ENCODE measurements around the gene CEP112. TPM values are rescaled to one million over a fixed set of nuclear protein-coding genes. Genes with fewer than 3 reads are reported as not detected.

CEP112 gene
- polyA plus RNA-seq, 1 donor (not counting 4 experiments of a cell fraction or from before 2014, with no cell fraction given) = 2.6 TPM

GRCh38 chr17:66089764-66090163, 102.2 kb downstream of the CEP112 start:
- Histone ChIP-seq H3K36me3 (ENCODE audit: control insufficient read depth in 2 of 2, extremely low read depth in 1 of 2, insufficient read depth in 2 of 2, low read length in 2 of 2) (no peaks in the 10 kb centered on the region), H3K4me1 (ENCODE audit: control insufficient read depth, extremely low read depth, insufficient read depth, low read length) (no peaks in the 10 kb centered on the region), H3K9ac (ENCODE audit: control insufficient read depth, extremely low read depth, insufficient read depth, low read length) (no peak overlapping the region), H4K20me1 (ENCODE audit: control insufficient read depth, extremely low read depth, insufficient read depth, low read length) (no peaks in the 10 kb centered on the region), H3K27me3 (ENCODE audit: control insufficient read depth, extremely low read depth, insufficient read depth, low read length) (no peaks in the 10 kb centered on the region), H3K79me2 (ENCODE audit: control insufficient read depth, insufficient read depth, low read length) (no peaks in the 10 kb centered on the region), H3K4me3 (ENCODE audit: control insufficient read depth in 2 of 3, extremely low read depth in 1 of 3, insufficient read depth in 2 of 3, low read depth in 1 of 3, low read length in 3 of 3) (no peak overlapping the region), H2AFZ (ENCODE audit: control insufficient read depth, low read length) (no peak overlapping the region), H3K9me1 (ENCODE audit: control insufficient read depth, extremely low read depth, insufficient read depth, low read length) (no peaks in the 10 kb centered on the region), H3K9me3 (ENCODE audit: control insufficient read depth, low read depth, low read length) (no peaks in the 10 kb centered on the region), H3K4me2 (ENCODE audit: control insufficient read depth, extremely low read depth, insufficient read depth, low read depth, low read length) (no peak overlapping the region), H3K27ac (ENCODE audit: control insufficient read depth, insufficient read depth, low read length) (no peak overlapping the region)
- dilution Hi-C loops (cut with MboI; ENCODE audit: extremely low pct_ligation_motif_present, low sequenced_read_pairs) = no loop called here
- TF ChIP-seq CTCF (optimal IDR thresholded peaks at IDR 0.05 in 1 of 3, IDR thresholded peaks at IDR 0.05 in 1 of 3, conservative IDR thresholded peaks at IDR 0.05 in 1 of 3; ENCODE audit: extremely low read depth in 1 of 3, insufficient read depth in 2 of 3, low read length in 3 of 3) (no peak), EZH2 (IDR thresholded peaks at IDR 0.05; ENCODE audit: low read length) (no peak)
- FAIRE-seq (no peak), DNase-seq (ENCODE audit: low read depth, low spot score) (no peak)

DNA sequence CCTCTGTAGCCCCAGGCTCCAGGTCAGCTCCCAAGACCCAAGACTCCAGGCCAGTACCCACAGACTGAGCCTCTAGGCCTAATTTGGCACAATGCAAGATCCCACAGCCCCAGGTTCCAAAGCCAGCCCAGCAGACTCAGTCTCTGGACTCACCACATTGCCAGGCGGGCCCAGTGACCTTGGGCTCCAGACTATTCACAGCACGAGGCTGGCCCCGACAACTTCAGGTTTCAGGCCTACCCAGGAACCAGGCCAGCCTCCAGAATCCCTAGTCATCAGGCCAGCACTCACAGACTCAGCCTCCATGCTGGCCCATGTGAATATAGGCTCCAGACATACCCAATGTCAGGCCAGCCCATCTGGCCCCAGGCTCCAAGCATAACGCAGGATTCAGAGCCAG, 103.8 kb downstream of the CEP112 start:
- no peak for DNase-seq (ENCODE audit: low read depth, low spot score)
- Histone ChIP-seq H3K9me1 (ENCODE audit: control insufficient read depth, extremely low read depth, insufficient read depth, low read length) (no peaks in the 10 kb centered on the region), H3K9me3 (ENCODE audit: control insufficient read depth, low read depth, low read length) (no peaks in the 10 kb centered on the region), H3K27me3 (ENCODE audit: control insufficient read depth, extremely low read depth, insufficient read depth, low read length) (no peaks in the 10 kb centered on the region), H3K79me2 (ENCODE audit: control insufficient read depth, insufficient read depth, low read length) (no peaks in the 10 kb centered on the region), H3K9ac (ENCODE audit: control insufficient read depth, extremely low read depth, insufficient read depth, low read length) (no peak overlapping the region), H3K36me3 (ENCODE audit: control insufficient read depth in 2 of 2, extremely low read depth in 1 of 2, insufficient read depth in 2 of 2, low read length in 2 of 2) (no peaks in the 10 kb centered on the region), H3K4me2 (ENCODE audit: control insufficient read depth, extremely low read depth, insufficient read depth, low read depth, low read length) (no peak overlapping the region), H3K4me3 (ENCODE audit: control insufficient read depth in 2 of 3, extremely low read depth in 1 of 3, insufficient read depth in 2 of 3, low read depth in 1 of 3, low read length in 3 of 3) (no peak overlapping the region), H3K4me1 (ENCODE audit: control insufficient read depth, extremely low read depth, insufficient read depth, low read length) (no peaks in the 10 kb centered on the region), H2AFZ (ENCODE audit: control insufficient read depth, low read length) (no peak overlapping the region), H3K27ac (ENCODE audit: control insufficient read depth, insufficient read depth, low read length) (no peak overlapping the region), H4K20me1 (ENCODE audit: control insufficient read depth, extremely low read depth, insufficient read depth, low read length) (no peaks in the 10 kb centered on the region)
- no peak for FAIRE-seq
- TF ChIP-seq CTCF (optimal IDR thresholded peaks at IDR 0.05 in 1 of 3, IDR thresholded peaks at IDR 0.05 in 1 of 3, conservative IDR thresholded peaks at IDR 0.05 in 1 of 3; ENCODE audit: extremely low read depth in 1 of 3, insufficient read depth in 2 of 3, low read length in 3 of 3) (no peak), EZH2 (IDR thresholded peaks at IDR 0.05; ENCODE audit: low read length) (no peak)
- dilution Hi-C loops (cut with MboI; ENCODE audit: extremely low pct_ligation_motif_present, low sequenced_read_pairs) = no loop called here

Measured in keratinocyte (primary cell).